GM12891 (cell line): ENCODE results near the gene EML1.

Source experiments
- DNase-seq: peaks from one replicate; pipeline ENCODE4 v3.0.0; 2011; ENCODE audit warnings: low spot score; ENCODE audit not compliant: insufficient read length
- FAIRE-seq: peaks from 2 replicates; lab custom pipeline; 2011; peaks lifted over from hg19 to GRCh38; lab: Jason Lieb, UNC
- PAX5 ChIP-seq: IDR thresholded peaks from 2 replicates; pipeline ENCODE4 v1.6.1; 2011; ENCODE audit warnings: low read length, moderate library complexity, mild to moderate bottlenecking; ENCODE audit not compliant: insufficient read depth, severe bottlenecking
- POLR2A ChIP-seq: IDR thresholded peaks from 2 replicates; pipeline ENCODE4 v1.6.1; 2011; ENCODE audit warnings: low read depth, low read length, control low read depth
- POLR2AphosphoS5 ChIP-seq: IDR thresholded peaks from 2 replicates; pipeline ENCODE4 v1.6.1; 2011; ENCODE audit warnings: low read depth, low read length, control low read depth
- POU2F2 ChIP-seq: IDR thresholded peaks from 2 replicates; pipeline ENCODE4 v1.6.1; 2011; ENCODE audit warnings: low read depth, mild to moderate bottlenecking, control low read depth, low read length, moderate library complexity
- SPI1 ChIP-seq: IDR thresholded peaks from 2 replicates; pipeline ENCODE4 v1.6.1; 2011; ENCODE audit warnings: low read depth, low read length, control low read depth
- TAF1 ChIP-seq: IDR thresholded peaks from 2 replicates; pipeline ENCODE4 v1.6.1; 2011; ENCODE audit warnings: low read depth, low read length, control low read depth

EML1 gene

GRCh38 chr14:99930420-99931274 is 137.4 kb downstream of the EML1 start:
- FAIRE-seq = peak; percentile 71
- DNase-seq = no peak
- TF ChIP-seq POLR2A (no peak), PAX5 (no peak), SPI1 (no peak), POU2F2 (0 out of 2 replicates have a peak, but pooled peaks have one; percentile 56)

GRCh38 chr14:99931308-99931707 is 138.1 kb downstream of the EML1 start:
- DNase-seq = no peak
- no peak for FAIRE-seq
- TF ChIP-seq POLR2A = no peak
- TF ChIP-seq POLR2AphosphoS5 = no peak
- no peak for TF ChIP-seq SPI1
- no peak for TF ChIP-seq PAX5
- no peak for TF ChIP-seq TAF1
- TF ChIP-seq POU2F2 = no peak

- TF ChIP-seq TAF1 (no peak), PAX5 (no peak), POU2F2 (no peak), SPI1 (no peak), POLR2AphosphoS5 (no peak), POLR2A (no peak)
- DNase-seq = no peak
- FAIRE-seq = peak; percentile 31
Observed at GRCh38 chr14:99936056-99936455, 142.8 kb downstream of the EML1 start.

GRCh38 chr14:99936738-99937474 is 143.7 kb downstream of the EML1 start:
- no peak for FAIRE-seq
- no peak for DNase-seq
- TF ChIP-seq TAF1 = no peak
- TF ChIP-seq POU2F2 = no peak
- TF ChIP-seq SPI1 = 0 out of 2 replicates have a peak, but pooled peaks have one; percentile 23
- no peak for TF ChIP-seq POLR2A
- no peak for TF ChIP-seq POLR2AphosphoS5
- no peak for TF ChIP-seq PAX5

GRCh38 chr14:99937475-99938244 is 144.4 kb downstream of the EML1 start:
- TF ChIP-seq PAX5 (no peak), SPI1 (no peak), POLR2AphosphoS5 (no peak), POU2F2 (no peak), POLR2A (no peak), TAF1 (no peak)
- no peak for DNase-seq
- FAIRE-seq = no peak

GRCh38 chr14:99938376-99938775 is 145.2 kb downstream of the EML1 start:
- FAIRE-seq = no peak
- no peak for DNase-seq
- TF ChIP-seq POLR2A (no peak), PAX5 (no peak), TAF1 (no peak), POU2F2 (no peak), POLR2AphosphoS5 (no peak), SPI1 (no peak)

GRCh38 chr14:99938896-99939295 is 145.7 kb downstream of the EML1 start:
- TF ChIP-seq PAX5 (no peak), POU2F2 (no peak)
- DNase-seq (no peak), FAIRE-seq (no peak)

GRCh38 chr14:99939421-99939820 is 146.2 kb downstream of the EML1 start:
- DNase-seq (no peak), FAIRE-seq (no peak)
- TF ChIP-seq SPI1 (no peak), POLR2AphosphoS5 (no peak), POLR2A (no peak), TAF1 (no peak), POU2F2 (no peak), PAX5 (no peak)

GRCh38 chr14:99940064-99940463 is 146.9 kb downstream of the EML1 start:
- no peak for TF ChIP-seq POLR2A
- TF ChIP-seq TAF1 = no peak
- no peak for TF ChIP-seq PAX5
- no peak for TF ChIP-seq SPI1
- no peak for TF ChIP-seq POU2F2
- TF ChIP-seq POLR2AphosphoS5 = no peak
- no peak for FAIRE-seq
- no peak for DNase-seq
